22Rv1 (cell line): ENCODE results near the gene PPP3CA.

Source experiments
- ZFX ChIP-seq: fragments of 450-650 bp; IDR thresholded peaks from 2 replicates; pipeline ENCODE4 v1.6.1; 2017; ENCODE audit warnings: antibody characterized with exemption, borderline replicate concordance
- TF ChIP-seq, protein P1 (sequence below): fragments of 450-650 bp; IDR thresholded peaks from 2 replicates; pipeline ENCODE4 v1.5.1; 2017; ENCODE audit warnings: mild to moderate bottlenecking

- TF ChIP-seq, protein P1, sequence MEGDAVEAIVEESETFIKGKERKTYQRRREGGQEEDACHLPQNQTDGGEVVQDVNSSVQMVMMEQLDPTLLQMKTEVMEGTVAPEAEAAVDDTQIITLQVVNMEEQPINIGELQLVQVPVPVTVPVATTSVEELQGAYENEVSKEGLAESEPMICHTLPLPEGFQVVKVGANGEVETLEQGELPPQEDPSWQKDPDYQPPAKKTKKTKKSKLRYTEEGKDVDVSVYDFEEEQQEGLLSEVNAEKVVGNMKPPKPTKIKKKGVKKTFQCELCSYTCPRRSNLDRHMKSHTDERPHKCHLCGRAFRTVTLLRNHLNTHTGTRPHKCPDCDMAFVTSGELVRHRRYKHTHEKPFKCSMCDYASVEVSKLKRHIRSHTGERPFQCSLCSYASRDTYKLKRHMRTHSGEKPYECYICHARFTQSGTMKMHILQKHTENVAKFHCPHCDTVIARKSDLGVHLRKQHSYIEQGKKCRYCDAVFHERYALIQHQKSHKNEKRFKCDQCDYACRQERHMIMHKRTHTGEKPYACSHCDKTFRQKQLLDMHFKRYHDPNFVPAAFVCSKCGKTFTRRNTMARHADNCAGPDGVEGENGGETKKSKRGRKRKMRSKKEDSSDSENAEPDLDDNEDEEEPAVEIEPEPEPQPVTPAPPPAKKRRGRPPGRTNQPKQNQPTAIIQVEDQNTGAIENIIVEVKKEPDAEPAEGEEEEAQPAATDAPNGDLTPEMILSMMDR: no peak
- TF ChIP-seq ZFX: no peak
Measured at GRCh38 chr4:101264512-101264911, 82.8 kb downstream of the PPP3CA start.
